Thoracic aorta (tissue), 2 donors: Measurements from ENCODE around the gene EMID1. TPM values are rescaled to one million over a fixed set of nuclear protein-coding genes. Genes with fewer than 3 reads are reported as not detected.
A peak's percentile ranks its signal among the peaks of the same experiment; 100 is the strongest.

Experiments used
- ATAC-seq: fragments of 150-250 bp; one replicate; pipeline ENCODE4 v1.8.0; 2017; ENCODE audit warnings: low read depth; ENCODE audit not compliant: insufficient number of reproducible peaks, low FRiP score
- DNase-seq: peaks from one replicate; pipeline ENCODE4 v3.0.0-alpha.2; 2020; ENCODE audit warnings: low spot score
- H3K27ac ChIP-seq, 2 donors: fragments of 200-600 bp; sonication (generic); 1 replicate in 1 of 2; 2 replicates in 1 of 2; pipeline ENCODE4 v1.5.1; 2016; ENCODE audit warnings: mild to moderate bottlenecking in 2 of 2, moderate library complexity in 2 of 2
- H3K27me3 ChIP-seq: fragments of 200-600 bp; sonication (generic); replicated peaks from 2 replicates; pipeline ENCODE4 v1.6.0; 2016; ENCODE audit warnings: mild to moderate bottlenecking; ENCODE audit not compliant: insufficient read depth
- H3K36me3 ChIP-seq: fragments of 200-600 bp; sonication (generic); one replicate; pipeline ENCODE4 v1.5.1; 2016
- H3K4me1 ChIP-seq, 2 donors: fragments of 200-600 bp; sonication (generic); 1 replicate in 1 of 2; 2 replicates in 1 of 2; pipeline versions ENCODE4 v1.5.1 to v1.6.0; 2016; ENCODE audit warnings: low read depth in 2 of 2, mild to moderate bottlenecking in 1 of 2; ENCODE audit not compliant: control insufficient read depth in 1 of 2
- H3K4me3 ChIP-seq: fragments of 200-600 bp; sonication (generic); 2 replicates; pipeline ENCODE4 v1.5.1; 2016; ENCODE audit warnings: mild to moderate bottlenecking
- H3K9me3 ChIP-seq: fragments of 200-600 bp; sonication (generic); 2 replicates; pipeline ENCODE4 v1.5.1; 2016
- CTCF ChIP-seq: fragments of 200-600 bp; sonication (generic); IDR thresholded peaks from one replicate; pipeline ENCODE4 v1.5.1; 2019; ENCODE audit warnings: antibody characterized with exemption
- total RNA-seq, 2 donors: library from RNA; depleted of rRNA; stranded (reverse); fragments of >200 nt; gene quantifications; one replicate each; pipeline versions ENCODE4 v1.1.0 to v1.2.3, GENCODE V29; 2016

Gene EMID1
- total RNA-seq, 2 donors from 2014 or later, result 0.27 TPM; not detected in 1

- Histone ChIP-seq H3K4me1 (peaks cover 42 to 61% of the 10 kb centered on the region in 2 donors), H3K27ac (peak overlapping the region; percentile 70 to 86)
These were observed 101.3 kb downstream of the EMID1 start for GRCh38 chr22:29306835-29307595.

GRCh38 chr22:29307596-29308147, 102.0 kb downstream of the EMID1 start:
- no peaks in the 10 kb centered on the region for H3K36me3 ChIP-seq
- peak overlapping the region; percentile 98 for H3K4me3 ChIP-seq
- H3K27me3 ChIP-seq, result no peaks in the 10 kb centered on the region
- H3K4me1 ChIP-seq, result peaks cover 42 to 56% of the 10 kb centered on the region in 2 donors
- no peaks in the 10 kb centered on the region for H3K9me3 ChIP-seq
- DNase-seq, result no peak
- TF ChIP-seq CTCF, result no peak
- peak overlapping the region; percentile 70 to 86 for H3K27ac ChIP-seq
- no peak for ATAC-seq

More at GRCh38 chr22:29306835-29307595, 101.3 kb downstream of the EMID1 start:
- H3K36me3 ChIP-seq, result no peaks in the 10 kb centered on the region
- H3K4me3 ChIP-seq, result peak overlapping the region; percentile 98
- no peak for TF ChIP-seq CTCF
- no peaks in the 10 kb centered on the region for H3K27me3 ChIP-seq
- no peak for DNase-seq
- no peaks in the 10 kb centered on the region for H3K9me3 ChIP-seq
- ATAC-seq, result peak; percentile 20

- ATAC-seq, result no peak
- no peaks in the 10 kb centered on the region for H3K27me3 ChIP-seq
These were observed 102.6 kb downstream of the EMID1 start for GRCh38 chr22:29308148-29308790.

GRCh38 chr22:29308791-29309262, 103.1 kb downstream of the EMID1 start:
- ATAC-seq (no peak), DNase-seq (no peak)
- peak overlapping the region; percentile 98 for H3K4me3 ChIP-seq
- peaks cover 4% of the 10 kb centered on the region for H3K27me3 ChIP-seq
- no peaks in the 10 kb centered on the region for H3K9me3 ChIP-seq
- H3K4me1 ChIP-seq, result peaks cover 49 to 59% of the 10 kb centered on the region in 2 donors
- H3K36me3 ChIP-seq, result no peaks in the 10 kb centered on the region
- no peak for TF ChIP-seq CTCF
- H3K27ac ChIP-seq, result peak overlapping the region; percentile 70 to 86

More at GRCh38 chr22:29308148-29308790, 102.6 kb downstream of the EMID1 start:
- H3K36me3 ChIP-seq, result no peaks in the 10 kb centered on the region
- H3K9me3 ChIP-seq, result no peaks in the 10 kb centered on the region
- peaks cover 44 to 56% of the 10 kb centered on the region in 2 donors for H3K4me1 ChIP-seq
- H3K27ac ChIP-seq, result peak overlapping the region; percentile 70 to 86
- peak overlapping the region; percentile 98 for H3K4me3 ChIP-seq
- TF ChIP-seq CTCF, result no peak
- DNase-seq, result no peak

Other genes starting within 250 kb of the EMID1 start
- not detected for gene C22orf31, start 144.1 kb upstream of the EMID1 start, total RNA-seq
- gene KREMEN1, start 132.9 kb upstream of the EMID1 start, total RNA-seq, result 10 to 100 TPM in 1 of 2 donors, 1 to 10 TPM in 1; 8.4 to 13.9 TPM
- 10 to 100 TPM; 23.9 to 36.7 TPM for gene RHBDD3, start 62.1 kb downstream of the EMID1 start, total RNA-seq
- 100 to 1,000 TPM; 197 to 225 TPM for gene EWSR1, start 62.4 kb downstream of the EMID1 start, total RNA-seq
- 10 to 100 TPM; 32.5 to 52.9 TPM for gene GAS2L1, start 100.8 kb downstream of the EMID1 start, total RNA-seq
- gene RASL10A, start 109.8 kb downstream of the EMID1 start, total RNA-seq, result 1 to 10 TPM; 3.4 to 4.1 TPM
- gene AP1B1, start 182.7 kb downstream of the EMID1 start, total RNA-seq, result 10 to 100 TPM; 59.5 to 73.1 TPM
- not detected for gene RFPL1, start 232.7 kb downstream of the EMID1 start, total RNA-seq